Suppressor macrophage treated with lipopolysaccharide for 1 hour (primary cell): Measurements from ENCODE around the gene CENPX.

Experiments used
- DNase-seq, 3 donors: peaks; one replicate each; pipeline ENCODE4 v3.0.0-alpha.2; 2020 to 2022

Gene CENPX

DNA sequence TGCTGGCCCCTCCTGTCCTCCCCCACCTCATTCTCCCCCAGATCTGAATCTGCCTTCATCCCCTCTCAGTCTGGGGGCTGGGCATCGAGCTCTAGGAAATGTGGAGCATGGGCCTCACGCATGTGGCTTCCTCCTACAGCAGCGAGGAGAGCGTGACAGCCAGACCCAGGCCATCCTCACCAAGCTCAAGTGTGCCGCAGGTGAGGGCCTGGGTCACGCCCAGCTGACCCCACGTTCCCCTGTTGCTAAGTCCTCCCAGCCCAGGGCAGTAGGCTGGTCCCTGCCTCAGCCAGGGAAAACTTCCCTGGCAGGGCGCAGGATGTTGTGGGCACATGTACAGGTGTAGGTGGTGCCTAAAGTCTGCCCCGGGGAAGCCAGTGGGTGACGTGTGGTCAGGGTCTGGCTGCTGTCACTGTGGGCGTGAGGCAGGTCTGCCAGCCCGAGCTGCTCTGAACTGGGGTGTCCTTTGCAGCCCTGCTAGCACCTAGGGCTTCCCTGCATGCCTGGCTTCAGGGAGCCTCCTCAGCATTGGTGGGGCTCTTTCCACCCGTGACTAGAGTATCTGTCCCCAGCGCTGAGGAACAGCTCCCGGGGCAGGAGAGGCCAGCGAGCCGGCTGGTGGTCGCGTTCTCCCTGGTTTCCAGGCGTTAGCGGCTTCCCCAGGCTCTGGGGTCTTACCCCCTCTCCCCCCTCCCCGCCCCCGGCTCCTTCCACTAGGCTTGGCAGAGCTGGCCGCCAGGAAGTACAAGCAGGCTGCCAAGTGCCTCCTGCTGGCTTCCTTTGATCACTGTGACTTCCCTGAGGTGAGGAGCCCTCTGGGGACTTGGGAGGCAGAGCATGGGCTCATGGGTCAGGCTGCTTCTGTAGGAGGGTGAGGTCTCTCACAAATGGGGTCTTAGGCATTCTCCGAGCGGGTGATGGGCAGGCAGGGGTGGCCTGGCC is 32.6 kb upstream of the CENPX start:
- no peak for DNase-seq

DNA sequence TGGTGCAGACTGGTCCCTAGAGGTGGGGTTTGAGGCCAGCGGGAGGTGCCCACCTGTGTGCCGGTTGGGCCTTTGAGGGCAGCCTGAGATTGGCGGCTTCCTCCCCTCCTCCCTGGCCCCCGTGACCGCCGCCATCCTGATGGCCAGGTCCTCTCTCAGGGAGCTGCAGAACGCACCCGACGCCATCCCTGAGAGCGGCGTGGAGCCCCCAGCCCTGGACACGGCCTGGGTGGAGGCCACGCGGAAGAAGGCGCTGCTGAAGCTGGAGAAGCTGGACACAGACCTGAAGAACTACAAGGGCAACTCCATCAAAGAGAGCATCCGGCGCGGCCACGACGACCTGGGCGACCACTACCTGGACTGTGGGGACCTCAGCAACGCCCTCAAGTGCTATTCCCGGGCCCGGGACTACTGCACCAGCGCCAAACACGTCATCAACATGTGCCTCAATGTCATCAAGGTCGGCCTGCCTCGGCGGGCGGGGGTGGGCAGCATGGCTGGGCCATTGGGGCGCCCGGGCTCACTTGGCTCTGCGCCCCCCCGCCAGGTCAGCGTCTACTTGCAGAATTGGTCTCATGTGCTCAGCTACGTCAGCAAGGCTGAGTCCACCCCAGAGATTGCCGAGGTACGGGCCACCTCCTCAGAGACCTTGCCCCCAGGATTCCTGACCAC is 31.8 kb upstream of the CENPX start:
- no peak for DNase-seq

DNA sequence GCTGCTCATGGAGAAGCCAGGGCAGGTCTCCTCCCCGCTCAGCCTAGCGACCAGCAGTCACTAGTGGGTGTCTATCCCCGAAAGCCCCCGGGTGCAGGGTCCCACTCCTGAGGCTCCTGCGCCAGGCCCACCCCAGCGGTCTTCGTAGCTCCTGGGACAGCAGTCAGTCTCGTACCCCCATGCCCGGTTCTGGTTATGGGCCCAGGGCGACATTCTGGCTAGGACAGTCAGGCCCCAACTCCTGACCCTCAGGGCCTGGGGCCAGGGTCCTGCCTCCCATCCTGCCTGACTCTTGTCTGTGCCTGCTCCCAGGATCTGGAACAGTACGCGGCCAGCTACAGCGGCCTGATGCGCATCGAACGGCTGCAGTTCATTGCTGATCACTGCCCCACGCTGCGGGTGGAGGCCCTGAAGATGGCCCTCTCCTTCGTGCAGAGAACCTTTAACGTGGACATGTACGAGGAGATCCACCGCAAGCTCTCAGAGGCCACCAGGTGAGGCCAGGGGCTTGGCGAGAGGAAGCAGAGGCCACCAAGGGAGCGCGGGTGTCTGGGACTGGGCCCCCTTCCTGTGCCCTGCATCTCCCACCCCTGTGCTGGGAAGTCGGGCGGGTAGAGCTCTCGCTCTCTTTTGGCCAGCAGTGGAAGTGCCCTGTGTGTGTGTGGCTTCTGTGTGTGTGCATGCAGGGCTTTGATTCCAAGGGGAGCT is 31.0 kb upstream of the CENPX start:
- DNase-seq = no peak

DNA sequence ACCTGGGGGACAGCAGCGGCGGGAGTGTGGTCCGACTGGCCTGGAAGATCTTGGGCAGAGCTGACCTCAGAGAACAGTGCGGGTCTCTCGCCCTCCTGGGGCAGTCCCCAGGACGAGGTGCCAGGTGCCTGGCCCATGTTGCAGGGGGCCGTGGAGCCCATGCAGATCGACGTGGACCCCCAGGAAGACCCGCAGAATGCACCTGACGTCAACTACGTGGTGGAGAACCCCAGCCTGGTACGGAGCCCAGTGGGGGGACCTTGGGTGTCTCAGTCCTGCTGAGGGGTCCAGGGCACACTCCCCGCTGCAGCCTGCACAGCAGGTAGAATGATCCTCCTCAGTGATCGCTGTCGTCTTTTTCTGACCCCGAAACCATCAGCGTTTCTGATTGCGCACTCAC is 30.5 kb upstream of the CENPX start:
- no peak for DNase-seq

DNA sequence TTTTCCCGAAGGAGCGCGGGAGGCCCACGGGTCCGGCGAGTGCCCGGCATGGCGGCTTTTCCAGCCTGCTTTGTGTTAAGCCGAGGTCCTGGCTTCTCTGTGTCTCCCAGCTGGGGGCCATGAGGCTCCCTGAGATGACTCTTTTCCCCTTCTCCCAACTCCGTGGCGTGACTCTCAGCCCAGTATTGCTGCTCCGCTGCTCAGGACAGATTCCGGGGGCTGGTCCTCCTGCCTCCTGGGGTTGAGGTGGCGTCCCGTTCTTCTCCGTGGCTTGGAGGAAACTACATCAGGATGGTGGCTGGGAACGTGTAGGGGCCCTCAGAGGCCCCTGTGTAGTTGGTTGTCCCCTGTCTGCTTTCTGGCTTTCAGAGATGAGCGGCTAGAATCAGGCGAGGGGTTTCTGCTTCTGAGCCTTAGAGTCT is 30.0 kb upstream of the CENPX start:
- DNase-seq = no peak

DNA sequence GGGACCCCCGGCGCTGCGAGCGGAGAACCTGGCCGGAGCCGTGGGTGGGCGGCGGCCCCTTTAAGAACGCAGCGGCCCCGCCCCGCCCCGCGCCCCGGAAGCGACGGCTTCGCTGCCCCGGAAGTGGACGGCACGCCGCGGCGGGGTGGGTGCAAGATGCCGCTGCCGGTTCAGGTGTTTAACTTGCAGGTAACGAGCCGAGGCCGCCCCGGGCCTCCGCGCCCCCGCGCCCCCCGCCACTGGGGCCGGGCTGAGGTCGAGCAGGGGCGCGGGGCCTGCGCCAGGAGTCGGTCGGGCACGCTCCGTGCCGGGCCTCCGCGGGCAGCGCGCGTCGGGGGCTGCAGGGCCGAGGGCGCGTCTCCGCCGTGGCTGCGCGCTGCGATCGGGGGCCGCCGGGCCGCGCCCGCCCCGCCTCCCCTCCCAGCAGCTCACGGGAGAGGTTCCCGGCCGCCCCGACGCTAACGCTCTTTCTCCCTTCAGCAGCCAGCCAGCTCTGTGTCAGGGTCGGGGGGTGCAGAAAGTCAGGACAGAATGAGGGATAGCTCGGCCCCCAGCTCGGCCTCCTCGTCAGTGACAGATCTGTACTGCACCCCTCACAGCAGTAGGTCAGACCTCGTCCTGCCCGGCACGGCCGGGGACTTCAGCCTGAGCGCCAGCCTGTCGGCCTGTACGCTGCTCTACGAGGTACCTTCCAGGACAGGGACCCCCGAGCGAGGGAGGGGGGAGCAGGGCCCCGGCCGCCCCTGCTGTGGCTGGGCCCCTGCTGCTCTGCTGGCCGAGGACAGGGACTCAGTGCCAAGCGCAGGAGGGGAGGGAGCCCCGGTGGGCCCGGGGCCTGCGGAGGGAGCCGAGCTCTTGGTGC is 29.3 kb upstream of the CENPX start, which contains the start of the genes GPS1 and RFNG:
GPS1 (plus strand) TSS at position 123 of the 862 bp plus-strand sequence; CDS start at position 157, 34 bp downstream.
RFNG (minus strand) TSS at position 36 of the 862 bp plus-strand sequence. CDS start 45 bp downstream, outside the sequence.
- peak; percentile 62 to 93 (median 82) for DNase-seq

DNA sequence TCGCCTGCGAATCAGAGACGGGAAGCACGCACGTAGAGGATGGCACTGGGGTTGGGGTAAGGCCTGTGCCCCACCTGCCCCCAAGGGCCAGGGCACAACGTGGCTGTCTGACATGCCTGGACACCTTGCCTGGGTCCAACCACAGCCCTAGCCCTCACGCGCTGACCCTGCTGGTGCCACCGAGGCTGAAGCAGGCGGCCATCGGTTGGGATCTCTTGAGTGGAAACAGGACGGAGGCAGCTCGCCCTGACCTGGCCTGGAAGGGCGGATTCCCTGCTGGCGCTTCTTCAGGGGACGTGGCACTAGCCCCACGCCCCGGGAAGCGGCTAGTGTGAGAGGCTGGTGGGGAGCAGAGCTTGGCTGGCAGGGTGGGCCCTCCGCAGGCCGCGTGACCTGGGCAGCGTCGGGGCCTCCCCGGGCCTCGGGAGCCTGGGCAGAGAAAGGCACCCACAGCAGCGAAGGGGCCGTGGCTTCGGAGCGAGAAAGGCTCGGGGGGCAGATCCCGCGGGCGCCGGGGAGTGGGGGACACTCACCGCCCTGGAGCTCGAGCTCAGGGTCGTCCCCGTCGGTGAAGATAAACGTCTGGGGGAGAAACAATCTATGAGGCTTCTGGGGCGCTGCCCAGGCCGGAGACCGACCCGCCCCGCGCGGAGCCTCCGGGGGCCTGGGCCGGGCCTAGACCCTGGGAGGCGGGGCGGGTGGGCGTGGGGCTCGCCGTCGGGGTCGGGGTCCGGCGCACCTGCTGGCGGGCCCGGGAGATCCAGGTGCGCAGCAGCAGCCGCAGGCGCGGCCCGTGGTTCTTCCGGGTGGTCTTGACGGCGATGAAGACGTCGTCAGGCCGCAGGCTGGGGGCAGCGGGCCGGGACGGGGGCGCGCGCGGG is 28.3 kb upstream of the CENPX start:
- no peak for DNase-seq

DNA sequence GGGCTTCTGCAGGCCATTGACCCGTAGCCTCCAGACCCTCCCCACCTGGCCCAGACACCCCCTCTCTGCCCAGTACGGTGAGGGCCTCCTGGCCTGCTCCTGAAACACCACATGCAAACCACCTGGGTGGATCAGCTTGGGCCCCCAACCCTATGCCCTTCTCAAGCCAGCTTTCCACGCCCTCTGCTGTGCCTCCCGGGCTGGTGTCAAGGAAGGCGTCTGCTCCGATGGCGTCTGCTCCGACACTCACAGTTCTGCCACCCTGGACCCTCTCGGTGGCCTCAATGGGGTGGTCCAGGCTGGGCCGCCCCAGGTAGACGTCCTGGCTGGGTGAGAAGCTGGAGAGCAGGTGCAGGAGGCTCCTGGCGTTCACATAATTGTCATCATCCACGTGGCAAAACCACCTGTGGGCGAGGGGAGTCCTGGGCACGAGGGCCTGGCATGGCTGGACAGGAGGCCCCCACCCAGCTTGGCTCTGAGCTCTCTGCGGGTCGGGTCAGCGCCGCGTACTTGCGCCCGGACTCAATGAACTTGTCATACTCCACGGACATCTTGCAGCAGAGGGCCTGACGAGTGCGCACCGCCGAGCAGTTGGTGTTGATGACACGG is 27.6 kb upstream of the CENPX start:
- no peak for DNase-seq

DNA sequence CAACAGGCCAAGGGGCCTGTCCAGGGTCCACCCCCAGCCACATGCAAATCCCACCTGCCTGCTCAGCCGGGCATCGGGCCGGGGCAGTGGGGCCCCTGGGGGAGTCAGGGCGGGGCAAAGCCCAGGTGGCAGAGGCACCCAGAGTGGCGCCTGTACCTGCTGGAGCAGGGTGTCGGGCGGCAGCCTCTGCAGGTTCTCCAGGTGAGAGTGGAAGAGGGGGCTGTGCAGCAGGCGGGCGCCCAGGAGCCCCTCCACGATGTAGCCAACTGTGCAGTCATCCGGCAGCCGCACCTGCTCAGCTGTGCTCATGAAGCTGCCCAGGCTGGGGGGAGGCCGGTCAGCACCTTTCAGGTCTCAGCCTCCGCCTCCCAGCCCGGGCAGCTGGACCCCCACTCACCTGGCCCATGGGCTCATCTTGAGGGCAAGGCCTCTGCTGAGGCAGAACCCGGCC is 26.9 kb upstream of the CENPX start:
- no peak for DNase-seq

DNA sequence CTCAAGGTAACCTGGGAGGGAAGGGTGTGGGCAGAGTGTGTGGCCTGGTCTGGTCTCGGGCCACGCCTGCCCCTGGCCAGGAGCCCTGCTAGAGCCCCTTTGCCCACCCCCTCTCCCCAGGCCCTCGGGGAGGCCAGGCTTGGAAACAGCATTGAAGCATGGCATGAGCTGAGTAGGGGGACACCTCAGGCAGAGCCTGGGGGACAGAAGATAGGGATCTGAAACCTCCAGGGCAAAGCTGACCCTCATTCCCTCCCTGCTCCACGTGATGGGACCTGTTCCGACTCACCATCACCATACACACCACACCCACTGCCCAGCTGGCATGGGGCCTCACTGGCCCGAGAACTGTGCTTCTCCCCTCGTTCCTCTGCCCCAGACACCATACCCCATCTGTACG is 26.4 kb upstream of the CENPX start:
- DNase-seq = no peak

DNA sequence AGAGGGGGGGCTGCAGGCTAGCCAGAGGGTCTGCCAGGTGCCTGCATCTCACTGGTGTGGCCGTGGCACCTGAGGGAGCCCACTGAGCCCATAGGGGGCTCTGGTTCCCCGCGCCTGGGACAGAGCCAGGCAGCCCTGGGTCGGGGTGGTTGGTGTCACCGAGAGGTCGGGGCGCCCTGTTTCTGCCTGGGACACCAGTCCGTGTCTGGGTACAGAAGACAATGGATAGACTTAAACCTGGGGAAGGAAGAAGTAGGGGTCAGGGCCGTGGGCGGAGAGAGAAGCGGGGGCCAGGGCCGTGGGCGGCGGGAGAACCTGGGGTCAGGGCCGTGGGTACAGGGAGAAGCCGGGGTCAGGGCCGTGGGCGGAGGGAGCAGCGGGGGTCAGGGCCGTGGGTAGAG is 25.9 kb upstream of the CENPX start:
- DNase-seq = no peak

DNA sequence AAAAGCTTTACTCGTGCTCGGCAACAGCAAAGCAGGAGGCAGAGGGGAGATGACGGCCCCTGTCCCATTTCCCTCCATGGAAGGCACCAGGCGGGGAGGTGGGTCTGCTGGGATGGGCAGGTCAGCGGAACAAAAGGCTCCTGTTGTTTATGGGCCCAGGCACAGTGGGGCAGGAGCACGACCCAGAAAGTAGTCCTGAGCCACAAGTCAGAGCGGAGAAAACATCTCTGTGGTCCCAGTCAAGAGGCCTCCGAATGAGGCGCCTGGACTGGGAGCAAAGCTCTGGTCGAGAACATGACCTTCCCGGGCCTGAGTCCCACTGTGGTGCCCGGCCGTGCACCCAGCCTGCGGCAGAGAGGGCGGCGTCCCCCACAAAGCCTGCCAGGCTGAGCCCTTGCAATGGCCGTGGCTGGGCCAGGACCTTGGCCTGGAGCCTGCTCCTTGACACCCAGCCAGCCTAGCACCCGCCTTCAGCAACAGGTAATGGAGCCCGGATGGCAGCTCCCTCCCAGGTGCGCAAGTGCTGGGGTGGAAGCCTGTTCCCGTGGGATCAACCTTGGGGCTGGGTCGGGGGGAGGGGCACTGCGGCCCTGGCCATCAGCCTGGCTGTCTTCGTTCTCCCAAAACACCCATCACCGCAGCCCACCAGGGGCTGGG is 25.4 kb upstream of the CENPX start:
- DNase-seq = no peak

DNA sequence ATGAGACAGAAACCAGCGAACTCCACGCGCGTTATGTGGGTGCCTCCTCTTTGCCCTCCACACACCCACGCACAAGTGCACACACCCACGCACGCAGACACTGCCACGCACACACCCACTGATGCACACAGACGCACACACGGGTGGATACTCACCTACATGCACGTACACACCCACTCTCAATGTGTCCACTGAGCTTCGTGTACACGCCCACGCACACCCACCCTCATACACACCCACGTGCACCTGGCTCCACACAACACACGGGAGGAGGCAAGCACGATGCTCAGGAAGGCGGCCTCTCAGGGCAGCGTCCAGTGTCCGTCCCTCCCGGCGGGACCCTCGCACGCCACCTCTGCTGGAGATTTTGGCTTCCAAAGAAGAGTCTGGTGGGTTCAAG is 24.7 kb upstream of the CENPX start:
- no peak for DNase-seq

DNA sequence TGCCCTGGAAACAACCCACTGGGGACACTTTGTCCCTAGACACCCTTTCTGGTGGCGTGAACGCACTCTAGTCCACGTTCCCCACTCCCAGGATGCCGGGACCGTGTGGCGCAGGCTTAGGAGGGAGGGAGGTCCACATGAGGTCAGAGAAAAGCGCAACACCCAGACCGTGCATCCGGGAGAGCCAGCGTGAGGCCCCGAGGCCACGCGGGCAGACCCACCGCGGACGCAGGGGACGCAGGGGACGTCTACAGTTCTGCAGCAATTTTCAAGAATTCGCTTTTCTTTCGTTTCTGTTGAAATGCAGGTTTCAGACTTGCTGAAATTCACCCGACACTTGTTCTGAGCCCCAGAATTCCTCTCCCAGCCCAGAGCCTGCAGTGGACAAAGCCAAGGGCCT is 24.2 kb upstream of the CENPX start:
- no peak for DNase-seq

DNA sequence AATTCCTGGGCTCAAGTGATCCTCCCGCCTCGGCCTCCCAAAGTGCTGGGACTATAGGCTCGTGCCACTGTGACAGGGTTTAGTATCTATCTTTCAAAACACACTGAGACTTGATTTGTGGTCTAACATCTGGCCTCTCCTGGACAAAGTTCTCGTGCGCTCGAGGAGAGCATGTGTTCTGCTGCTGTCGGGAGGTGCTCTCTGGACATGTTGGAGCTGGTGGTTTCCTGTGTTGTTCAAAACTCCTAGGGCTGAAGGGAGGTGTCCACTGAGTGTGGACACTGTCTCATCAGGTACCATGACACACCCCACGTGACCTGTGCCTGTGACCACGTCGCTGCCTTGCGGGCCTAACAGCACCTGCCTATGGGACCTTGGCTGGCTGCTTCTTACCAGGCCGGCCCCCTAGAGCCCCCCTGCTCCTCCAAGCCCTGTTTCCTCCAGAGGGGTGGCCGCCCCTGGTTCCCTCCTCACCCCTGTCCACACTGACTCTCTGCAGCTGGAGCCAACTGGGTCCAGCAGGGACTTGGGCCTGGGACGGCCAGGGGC is 23.3 kb upstream of the CENPX start:
- DNase-seq = no peak

DNA sequence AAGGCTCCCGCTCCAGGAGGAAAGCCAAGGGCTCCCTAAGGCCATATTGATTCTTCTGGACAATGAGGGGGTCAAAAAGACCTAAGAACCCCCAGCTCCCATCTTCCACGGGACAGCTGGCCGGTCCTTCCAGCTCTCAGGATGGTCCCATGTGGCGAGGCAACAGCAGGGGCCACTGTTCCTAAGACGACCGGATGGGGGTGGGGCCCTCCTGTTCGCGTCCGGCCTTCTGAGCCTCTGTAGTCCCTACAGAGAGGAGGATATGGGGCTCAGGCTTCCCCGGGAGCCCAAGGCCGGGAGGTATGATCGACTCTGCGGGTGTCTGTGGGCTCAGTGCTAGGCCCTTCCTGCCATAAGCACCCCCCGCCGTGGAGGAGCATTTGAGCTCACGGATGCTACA is 20.8 kb upstream of the CENPX start:
- no peak for DNase-seq

DNA sequence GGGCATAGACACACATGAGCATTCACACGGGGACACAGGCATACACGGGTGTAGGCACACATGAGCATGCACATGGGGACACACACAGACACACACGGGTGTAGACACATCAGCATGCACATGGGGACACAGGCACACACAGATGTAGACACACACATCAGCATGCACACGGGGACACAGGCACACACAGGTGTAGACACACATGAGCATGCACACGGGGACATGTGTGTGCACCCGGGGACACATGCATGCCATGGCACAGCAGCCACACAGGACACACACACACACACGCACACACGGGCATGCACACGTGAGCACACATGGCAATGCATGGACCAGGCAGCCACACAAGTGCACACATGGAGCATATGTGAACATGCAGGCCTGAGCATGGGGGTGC is 20.0 kb upstream of the CENPX start:
- no peak for DNase-seq

DNA sequence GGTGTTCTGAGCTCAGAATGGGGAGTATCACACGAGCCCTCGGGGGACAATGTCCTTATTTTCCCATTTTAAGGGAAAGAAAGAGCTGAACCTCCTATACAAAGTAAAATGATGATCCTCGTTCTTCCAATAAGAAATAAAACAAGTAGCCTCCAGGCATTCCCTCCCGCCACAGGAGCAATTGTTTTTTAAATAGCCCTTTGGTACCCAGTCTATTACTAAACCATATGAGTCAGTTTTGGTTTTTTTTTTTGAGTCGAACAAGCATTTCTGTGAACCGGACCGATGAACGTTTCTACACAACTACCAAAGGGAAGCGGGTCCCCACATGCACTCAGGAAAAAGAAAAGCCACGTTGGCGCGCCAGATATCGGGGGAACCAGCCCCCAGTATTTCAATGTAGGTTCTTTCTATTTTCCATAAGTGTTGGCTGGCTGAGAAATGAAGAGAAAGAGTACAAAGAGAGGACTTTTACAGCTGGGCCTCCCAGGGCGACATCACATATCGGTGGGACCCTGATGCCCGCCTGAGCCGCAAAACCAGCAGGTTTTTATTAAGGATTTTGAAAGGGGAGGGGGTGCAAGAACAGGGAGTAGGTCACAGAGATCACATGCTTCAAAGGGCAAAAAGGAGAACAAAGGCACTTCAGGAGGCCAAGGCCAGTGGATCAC is 18.6 kb upstream of the CENPX start:
- peak in 2 of 3 donors; percentile 56 to 62 for DNase-seq

DNA sequence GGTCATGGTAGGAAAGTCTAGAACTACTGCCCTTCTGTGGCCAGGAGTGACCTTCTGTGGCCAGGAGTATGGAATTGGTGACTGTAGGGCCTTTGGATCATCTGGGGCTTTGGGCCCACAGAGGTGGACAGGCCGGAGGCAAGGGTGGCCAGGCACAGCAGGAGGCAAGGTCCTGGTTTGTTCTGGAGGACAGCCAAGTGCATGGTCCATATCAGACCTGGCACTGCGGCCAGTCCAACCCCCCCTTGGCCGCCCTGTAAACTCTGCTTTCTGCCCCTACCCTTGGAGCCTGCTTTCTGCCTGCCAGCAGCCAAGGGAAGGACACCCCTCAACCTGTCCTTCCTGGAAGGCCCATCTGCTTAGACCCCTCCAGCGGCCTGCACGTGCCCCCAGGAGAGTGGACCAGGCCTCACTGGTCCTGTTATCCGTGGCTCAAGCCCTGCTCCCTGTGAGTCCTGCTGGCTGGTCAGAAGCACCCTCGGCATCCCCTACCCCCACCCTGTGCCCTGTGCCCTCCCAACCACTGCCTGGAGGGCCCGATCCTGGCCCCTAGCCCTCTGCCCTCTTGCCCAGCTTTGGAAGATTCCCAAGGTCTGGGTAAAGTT is 17.1 kb upstream of the CENPX start:
- no peak for DNase-seq
